HG03571 (cell line): ENCODE results near the gene SHB.

Experiments
- ATAC-seq: cut with Tn5 transposase; IDR thresholded peaks from one replicate; pipeline ENCODE4 v1.9.1; 2021; ENCODE audit not compliant: unreplicated experiment

Gene SHB

DNA sequence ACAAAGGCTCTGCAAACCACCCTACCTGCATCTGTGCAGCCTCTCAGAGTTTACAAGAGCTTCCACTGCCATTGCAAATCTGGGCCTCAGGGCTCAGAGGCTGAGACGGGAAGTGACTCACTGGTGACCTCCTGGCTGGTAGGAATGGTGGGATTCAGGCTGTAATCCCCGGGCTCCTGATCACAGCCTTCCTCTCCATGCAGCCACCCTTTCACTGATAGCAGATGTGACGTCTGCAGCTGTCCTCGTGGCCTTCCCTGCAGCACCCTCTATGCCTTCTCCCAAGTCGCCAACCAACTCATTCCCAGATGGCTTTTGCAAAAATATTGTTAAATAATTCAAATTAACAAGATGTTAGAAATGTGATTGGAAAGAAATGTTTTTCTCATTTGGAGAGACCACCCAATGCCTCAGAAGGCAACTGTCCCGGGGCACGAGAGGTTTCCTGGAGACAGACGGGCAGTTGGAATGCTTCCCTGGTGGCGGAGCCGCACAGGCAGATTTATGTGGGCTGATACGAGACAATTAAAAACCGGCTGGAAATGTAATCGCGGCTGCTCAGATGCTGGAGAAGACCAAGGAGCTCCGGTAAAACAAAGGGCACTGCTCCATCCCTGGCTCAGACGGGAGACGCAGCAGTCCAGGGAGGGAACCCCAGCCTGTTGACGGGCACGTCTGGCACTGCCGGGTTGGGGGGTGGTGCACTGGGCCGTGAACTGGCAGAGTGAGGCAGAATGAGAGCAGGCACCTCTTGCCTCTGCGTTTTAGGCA is 130.7 kb downstream of the SHB start:
- ATAC-seq = no peak

- ATAC-seq = no peak
Measured at GRCh38 chr9:37937366-37937765, 131.7 kb downstream of the SHB start.

- ATAC-seq = no peak
Measured at GRCh38 chr9:37936965-37937364, 132.1 kb downstream of the SHB start.

GRCh38 chr9:37936376-37936775 is 132.7 kb downstream of the SHB start:
- ATAC-seq = no peak

GRCh38 chr9:37935096-37935495 is 133.9 kb downstream of the SHB start:
- ATAC-seq = no peak

DNA sequence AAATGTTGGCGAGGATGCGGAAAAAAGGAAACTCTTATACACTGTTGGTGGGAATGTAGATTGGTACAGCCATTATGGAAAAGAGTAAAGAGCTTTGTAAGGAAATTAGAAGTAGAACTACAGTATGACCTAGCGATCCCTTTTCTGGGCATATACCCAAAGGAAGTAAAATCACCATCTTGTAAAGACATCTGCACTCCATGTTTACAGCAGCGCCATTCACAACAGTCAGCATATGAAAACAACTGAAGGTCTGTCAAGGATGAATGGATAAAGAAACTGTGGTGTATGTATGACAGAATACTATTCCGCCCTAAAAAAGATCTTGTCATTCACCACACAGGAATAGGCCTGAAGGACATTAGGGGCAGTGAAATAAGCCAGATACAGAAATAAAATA is 137.4 kb downstream of the SHB start:
- no peak for ATAC-seq

- ATAC-seq = no peak
Measured at GRCh38 chr9:37929441-37929895, 139.6 kb downstream of the SHB start.

DNA sequence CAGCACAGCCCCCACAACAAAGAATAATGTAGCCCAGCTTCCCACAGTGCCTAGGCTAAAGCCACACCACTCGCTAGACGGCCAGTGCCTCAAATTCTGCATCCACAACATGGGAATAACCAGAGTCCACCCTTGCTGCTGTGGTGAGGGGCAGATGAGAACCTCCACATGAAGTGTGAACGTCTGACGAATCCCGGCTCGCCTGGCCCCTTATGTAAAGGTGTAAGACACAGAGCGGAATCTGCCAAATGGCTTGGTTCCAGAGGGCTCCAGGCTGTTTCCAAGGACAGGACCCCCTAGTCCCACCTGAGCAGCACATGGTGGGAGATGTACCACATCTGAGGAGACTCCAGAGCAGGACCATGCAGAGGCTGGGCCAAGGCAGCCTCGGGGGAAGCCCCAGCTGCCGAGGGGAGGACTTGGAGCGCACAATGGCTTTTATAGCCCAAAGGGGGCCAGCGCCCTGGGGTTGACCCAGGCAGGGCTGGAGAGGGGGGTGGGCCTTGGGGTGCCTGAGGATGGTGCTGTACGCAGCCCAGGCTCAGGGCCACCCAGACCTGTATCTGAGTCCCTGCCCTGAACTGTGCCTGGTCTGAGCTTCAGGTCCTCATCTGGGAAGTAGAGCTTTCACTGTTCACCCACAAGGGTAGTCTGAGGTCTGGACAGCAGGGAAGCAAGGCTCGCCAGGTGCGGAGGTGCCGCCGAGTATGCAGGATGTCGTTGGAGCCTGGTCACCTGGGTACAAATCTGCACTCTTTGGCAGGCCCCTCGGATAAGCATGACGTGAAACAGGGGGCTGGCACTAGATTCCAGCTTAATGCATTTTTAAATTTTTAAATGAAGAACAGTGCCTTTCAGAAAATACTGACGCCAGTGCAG is 140.2 kb downstream of the SHB start:
- ATAC-seq = no peak

GRCh38 chr9:37927601-37928551 is 141.2 kb downstream of the SHB start:
- ATAC-seq = no peak

DNA sequence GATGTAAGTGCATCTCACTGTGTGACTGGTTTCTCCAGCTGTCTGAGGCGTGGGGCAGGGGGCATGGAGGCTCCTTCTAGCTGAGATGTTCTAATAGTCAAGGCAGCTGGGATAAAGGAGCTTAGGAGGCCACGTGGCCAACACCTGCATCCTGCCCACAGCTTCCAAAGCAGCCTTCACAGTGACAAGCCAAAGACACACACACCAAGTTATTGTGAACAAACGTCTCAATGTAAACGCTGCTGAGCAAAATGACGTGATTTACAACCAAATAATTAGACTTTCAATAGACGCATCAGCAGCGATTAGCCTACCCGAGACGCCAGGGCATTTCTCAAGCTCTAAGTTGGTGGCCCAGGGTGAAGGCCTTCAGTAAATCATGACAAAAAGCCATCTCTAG is 141.9 kb downstream of the SHB start:
- ATAC-seq = no peak

- no peak for ATAC-seq
Measured at GRCh38 chr9:37926737-37927118, 142.3 kb downstream of the SHB start.

DNA sequence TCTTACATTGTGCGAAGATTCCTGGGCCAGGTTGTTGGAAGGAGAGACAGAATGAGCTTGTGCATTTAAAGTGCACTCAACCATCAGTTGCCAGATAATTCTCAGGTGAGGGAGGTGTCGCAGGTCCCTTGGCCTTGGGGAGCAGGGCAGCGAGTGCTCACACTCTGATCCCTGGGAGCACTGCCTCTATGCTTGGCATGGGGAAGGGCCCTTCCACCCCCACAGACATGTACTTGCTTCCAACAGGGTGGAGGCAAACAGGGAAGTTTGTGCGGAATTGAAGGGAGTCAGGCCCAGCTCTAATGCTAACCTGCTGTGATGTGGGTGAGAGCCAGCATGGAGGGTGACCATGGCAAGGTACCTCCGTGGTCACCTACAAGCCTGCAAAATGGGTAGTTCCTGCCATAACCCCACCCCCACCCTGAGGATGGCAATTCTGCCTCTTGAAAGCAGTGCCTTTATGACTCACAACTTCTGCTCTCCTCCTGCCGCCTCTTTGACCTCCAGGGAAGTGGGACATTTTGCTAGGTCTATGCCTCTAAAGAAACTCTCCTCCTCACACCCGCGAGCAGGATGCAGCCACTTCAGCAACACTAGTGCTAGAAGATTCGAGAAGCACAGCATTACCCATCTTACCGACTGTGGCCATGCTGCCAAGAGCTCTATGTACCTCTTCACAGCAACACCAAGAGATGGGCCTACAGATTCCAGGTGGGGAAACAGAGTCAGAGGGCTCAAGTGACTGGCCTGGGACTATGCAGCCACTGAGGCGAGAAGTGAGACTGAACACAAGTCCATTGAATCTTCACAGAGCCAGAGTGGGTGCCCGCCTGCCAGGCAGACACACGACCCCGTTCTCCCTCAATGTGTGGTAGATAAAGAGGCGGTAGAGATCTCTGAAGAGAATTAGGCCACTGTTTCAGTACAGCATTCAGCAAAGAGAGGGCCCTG is 143.0 kb downstream of the SHB start:
- ATAC-seq = no peak

DNA sequence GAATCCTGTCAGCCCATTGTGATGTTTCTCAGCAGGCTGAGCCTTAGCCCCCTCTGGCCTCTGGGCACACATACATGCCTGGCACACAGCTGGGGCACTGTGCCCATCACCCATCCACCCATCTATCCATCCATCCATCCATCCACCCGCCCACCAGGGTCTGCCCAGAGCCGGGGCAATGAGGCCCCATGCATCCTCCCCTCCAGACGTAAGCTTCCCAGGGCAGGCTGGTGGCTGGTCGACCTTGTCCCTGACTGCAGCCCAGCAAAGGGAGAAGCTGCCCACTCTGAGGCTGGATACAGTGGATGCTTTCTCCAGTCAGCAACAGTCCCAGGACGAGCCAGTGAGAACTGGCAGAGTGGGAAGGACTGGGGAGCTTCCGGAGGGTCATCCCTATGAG is 144.0 kb downstream of the SHB start:
- no peak for ATAC-seq

GRCh38 chr9:37924538-37924937 is 144.5 kb downstream of the SHB start:
- no peak for ATAC-seq

DNA sequence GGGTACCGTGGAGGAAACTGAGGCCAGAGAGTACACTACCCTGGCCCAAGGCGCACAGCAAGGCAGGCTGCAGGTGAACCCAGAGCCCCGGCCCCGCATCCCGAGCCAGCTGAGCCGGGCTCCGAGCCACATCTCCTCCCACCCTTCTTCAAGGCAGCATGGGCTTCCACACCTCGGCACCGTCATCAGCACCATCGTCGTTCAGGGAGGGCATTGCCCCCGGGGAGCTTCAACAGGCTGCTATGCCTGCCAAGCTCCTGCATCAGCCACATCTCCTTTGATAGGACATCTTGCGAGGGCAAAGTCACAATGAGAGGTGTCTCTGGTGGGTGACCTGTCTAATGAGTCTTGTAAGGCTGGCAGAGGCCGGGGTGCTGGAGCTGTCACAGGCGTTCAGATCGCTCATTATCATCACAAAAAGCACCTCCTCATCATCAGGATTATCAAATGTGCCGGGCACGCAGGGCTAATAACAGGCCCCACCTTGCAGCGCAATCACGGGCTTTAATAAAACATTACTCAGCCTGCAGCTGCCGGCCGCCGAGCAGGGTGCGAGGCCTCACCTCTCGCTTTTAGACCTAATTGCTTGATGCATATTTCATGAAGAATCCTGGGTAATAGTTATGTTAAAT is 145.1 kb downstream of the SHB start:
- no peak for ATAC-seq

DNA sequence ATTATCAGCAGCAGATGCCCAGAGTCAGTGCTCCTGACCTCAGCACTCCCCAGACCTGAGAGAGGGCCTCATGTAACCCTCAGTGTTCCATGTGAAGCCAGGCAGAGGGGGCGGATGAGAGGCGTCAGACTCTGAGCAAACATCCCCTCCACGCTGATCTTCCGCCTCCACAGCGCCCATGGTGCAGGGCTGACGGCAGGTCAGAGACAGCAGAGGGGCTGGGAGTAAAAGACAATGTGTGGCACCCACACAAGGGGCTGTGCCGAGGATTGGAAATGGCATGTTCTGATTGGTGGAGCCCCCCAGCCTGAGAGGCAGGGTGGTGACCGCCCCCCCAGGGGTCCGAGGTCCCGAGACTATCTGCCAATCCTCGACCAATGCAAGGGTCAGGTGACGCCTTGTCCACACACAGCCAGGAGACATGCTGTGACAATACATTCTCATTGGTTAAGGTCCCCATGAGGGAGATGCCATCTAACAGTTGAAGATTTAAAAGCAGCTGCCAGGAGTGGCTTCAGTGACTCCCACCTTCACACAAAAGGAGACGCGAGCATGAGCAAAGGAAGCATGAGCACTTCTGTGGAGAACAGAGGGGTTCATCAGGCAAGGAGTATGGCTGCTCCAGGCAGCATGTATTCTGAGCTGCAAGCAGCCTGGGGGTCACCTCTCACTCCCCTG is 145.8 kb downstream of the SHB start:
- no peak for ATAC-seq

- ATAC-seq = no peak
Measured at GRCh38 chr9:37922363-37923117, 146.5 kb downstream of the SHB start.
